HK-2 (cell line): ENCODE results near the gene PTBP1.
"Not testable (repeated sequence)": the region's sequence is repeated elsewhere in the genome, so short reads cannot be mapped to it uniquely, and the experiment has no call there.

ENCODE experiments used
- DNase-seq: peaks from one replicate; pipeline ENCODE4 v3.0.0-alpha.2; 2018; ENCODE audit not compliant: unreplicated experiment

PTBP1 gene

GRCh38 chr19:853614-854220 lies 56.5 kb downstream of the PTBP1 start:
- not testable (repeated sequence) for DNase-seq

- no peak for DNase-seq
These were observed 57.3 kb downstream of the PTBP1 start for GRCh38 chr19:854549-854948.

GRCh38 chr19:855142-855541 lies 57.9 kb downstream of the PTBP1 start:
- no peak for DNase-seq

- DNase-seq: no peak
These were observed 58.4 kb downstream of the PTBP1 start for GRCh38 chr19:855566-856120.

GRCh38 chr19:858284-858683 lies 61.0 kb downstream of the PTBP1 start:
- DNase-seq: no peak

GRCh38 chr19:858868-859843 lies 61.9 kb downstream of the PTBP1 start, which contains the start of gene CFD:
TSS of gene CFD (plus strand) at chr19:859664. CDS start at chr19:859690, 26 bp downstream.
- no peak for DNase-seq

- no peak for DNase-seq
These were observed 64.0 kb downstream of the PTBP1 start for GRCh38 chr19:861141-861755.
